Gastrocnemius medialis (tissue), 4 donors: ENCODE data around the gene TTL.
"Not testable (repeated sequence)": the region's sequence is repeated elsewhere in the genome, so short reads cannot be mapped to it uniquely, and the experiment has no call there.

Experiments
- CTCF ChIP-seq, 5 experiments: fragments of 450-650 bp in 3 of 5; fragments of 200-600 bp in 2 of 5; sonication (generic) in 2 of 5; IDR thresholded peaks in 4 of 5; conservative IDR thresholded peaks in 1 of 5; 1 replicate in 4 of 5; 2 replicates in 1 of 5; pipeline ENCODE4 v1.5.1; 2016 to 2019; ENCODE audit warnings: antibody characterized with exemption in 5 of 5, mild to moderate bottlenecking in 3 of 5, moderate library complexity in 3 of 5
- POLR2A ChIP-seq, 2 donors: fragments of 450-650 bp; IDR thresholded peaks; one replicate each; pipeline ENCODE4 v1.6.1; 2017; ENCODE audit warnings: antibody characterized with exemption in 2 of 2, mild to moderate bottlenecking in 2 of 2, moderate library complexity in 2 of 2

GRCh38 chr2:112495878-112496277 is 13.9 kb downstream of the TTL start:
- TF ChIP-seq CTCF (IDR thresholded peaks at IDR 0.05 in 4 of 5, conservative IDR thresholded peaks at IDR 0.05 in 1 of 5); POLR2A (IDR thresholded peaks at IDR 0.05): not testable (repeated sequence)
